Kidney (tissue), 14 donors: ENCODE results near the gene HOXD12. TPM values are rescaled to one million over a fixed set of nuclear protein-coding genes. Genes with fewer than 3 reads are reported as not detected.

Source experiments
- DNase-seq, 5 donors: peaks; one replicate each; pipeline ENCODE4 v3.0.0-alpha.2; 2013 to 2020
- FAIRE-seq: peaks from 2 replicates; lab custom pipeline; 2012; peaks lifted over from hg19 to GRCh38; lab: Jason Lieb, UNC
- H3K27ac ChIP-seq, 2 donors: one replicate each; pipeline ENCODE4 v1.7.0; 2013; ENCODE audit warnings: low read depth in 2 of 2, low read length in 2 of 2, inconsistent platforms in 1 of 2
- H3K27me3 ChIP-seq: one replicate; pipeline ENCODE4 v1.7.1; 2013; ENCODE audit warnings: low read length, inconsistent platforms; ENCODE audit not compliant: control insufficient read depth, insufficient read depth
- H3K36me3 ChIP-seq, 3 donors: one replicate each; pipeline versions ENCODE4 v1.7.0 to v1.7.1; 2013; ENCODE audit warnings: low read length in 3 of 3, control low read depth in 1 of 3, inconsistent platforms in 1 of 3; ENCODE audit not compliant: insufficient read depth in 3 of 3, control insufficient read depth in 2 of 3
- H3K4me1 ChIP-seq, 3 donors: one replicate each; pipeline versions ENCODE4 v1.7.0 to v1.7.1; 2013; ENCODE audit warnings: low read length in 3 of 3, inconsistent platforms in 1 of 3, low read depth in 1 of 3; ENCODE audit not compliant: control insufficient read depth in 2 of 3, insufficient read depth in 2 of 3
- H3K4me3 ChIP-seq, 3 donors: one replicate each; pipeline versions ENCODE4 v1.7.0 to v1.8.1; 2013; ENCODE audit warnings: low read length in 3 of 3, control low read depth in 1 of 3, inconsistent platforms in 1 of 3
- H3K9ac ChIP-seq, 3 donors: one replicate each; pipeline versions ENCODE4 v1.7.0 to v1.7.1; 2013; ENCODE audit warnings: low read length in 3 of 3, control low read depth in 1 of 3, inconsistent platforms in 1 of 3
- H3K9me3 ChIP-seq, 3 donors: one replicate each; pipeline versions ENCODE4 v1.7.0 to v1.7.1; 2013; ENCODE audit warnings: low read length in 3 of 3, control low read depth in 1 of 3, inconsistent platforms in 1 of 3; ENCODE audit not compliant: control insufficient read depth in 2 of 3, insufficient read depth in 1 of 3
- CTCF ChIP-seq: IDR thresholded peaks from 3 replicates; pipeline ENCODE4 v1.5.1; 2012; ENCODE audit warnings: mild to moderate bottlenecking, moderate library complexity, borderline replicate concordance; ENCODE audit not compliant: insufficient read depth; ENCODE audit errors: extremely low read depth
- intact Hi-C: fragments of 100-400 bp; cut with DNase I; formaldehyde crosslinking; loops from one replicate; pipeline ENCODE4 v1.11.1; 2022
- polyA plus RNA-seq: library from polyadenylated mRNA; stranded (reverse); fragments of 350-450 nt; fragmentation: Illumina TruSeq; extraction: RNeasy Lipid Tissue Mini Kit (QIAGEN cat#74804); gene quantifications from one replicate; pipeline ENCODE4 v1.2.3, GENCODE V29; 2014; ENCODE audit warnings: low read depth, low replicate concordance; ENCODE audit not compliant: insufficient read depth
- total RNA-seq: library from RNA; stranded (reverse); fragmentation: NEBNext Ultra II Directional; extraction: Animal tissue kit (Norgen Biotek cat#: 25700); gene quantifications from one replicate; pipeline ENCODE4 v1.2.1, GENCODE V29; 2021
- donor health status: control.
- donor health status: control.
- donor health status: control.
- donor health status: control.
- donor health status: control.
- donor health status: DM: yes; HTN: yes; CAD: no.
- donor health status: Normal renal cell carcinoma (clear cell type).

HOXD12 gene
- total and polyA plus RNA-seq, 2 donors from 2014 or later, result not detected

- Histone ChIP-seq H3K9me3 (no peaks in the 10 kb centered on the region), H3K4me3 (peak overlapping the region; percentile 11 to 72 (median 49)), H3K27me3 (no peaks in the 10 kb centered on the region), H3K36me3 (peaks cover 0 to 5% (median 0%) of the 10 kb centered on the region in 3 donors), H3K4me1 (peaks cover 6 to 12% (median 10%) of the 10 kb centered on the region in 3 donors), H3K27ac (peak overlapping the region; percentile 91 to 95), H3K9ac (peak overlapping the region in 2 of 3 donors; percentile 36 to 59)
- intact Hi-C loops, result loop anchor here (10.0 kb wide), 2 partner anchors 523 to 1033 kb away; no protein-coding TSS in a partner anchor
- no peak for TF ChIP-seq CTCF
- peak in 1 of 5 donors; percentile 92 for DNase-seq
- no peak for FAIRE-seq
Measured at GRCh38 chr2:176122052-176122682, 22.6 kb downstream of the HOXD12 start.

GRCh38 chr2:176122683-176123410, 23.3 kb downstream of the HOXD12 start, which contains the start of gene HOXD9:
HOXD9 (plus strand) TSS chr2:176122719; CDS start chr2:176122769, 50 bp downstream.
- Histone ChIP-seq H3K9ac (peak within 1 kb of the TSS; percentile 59 to 73 (median 63)), H3K27me3 (no peaks in the 10 kb centered on the region), H3K36me3 (peaks cover 0 to 5% (median 0%) of the 10 kb centered on the region in 3 donors), H3K27ac (peak within 1 kb of the TSS; percentile 91 to 95), H3K9me3 (no peaks in the 10 kb centered on the region), H3K4me3 (peak within 1 kb of the TSS; percentile 72 to 80 (median 75)), H3K4me1 (peaks cover 6 to 12% (median 10%) of the 10 kb centered on the region in 3 donors)
- TF ChIP-seq CTCF, result no peak
- intact Hi-C loops, result loop anchor here (10.0 kb wide), 2 partner anchors 522 to 1032 kb away; no protein-coding TSS in a partner anchor
- DNase-seq (peak in 3 of 5 donors; percentile 83 to 95 (median 90)), FAIRE-seq (no peak)

- FAIRE-seq (no peak), DNase-seq (peak; percentile 63 to 94 (median 85))
- intact Hi-C loops, result loop anchor here (10.0 kb wide), 2 partner anchors 521 to 1031 kb away; no protein-coding TSS in a partner anchor
- H3K9me3 ChIP-seq, result no peaks in the 10 kb centered on the region
- H3K36me3 ChIP-seq, result peaks cover 0 to 5% (median 0%) of the 10 kb centered on the region in 3 donors
- H3K9ac ChIP-seq, result peak overlapping the region; percentile 57 to 73 (median 59)
- peak overlapping the region; percentile 72 to 80 (median 75) for H3K4me3 ChIP-seq
- peaks cover 6 to 12% (median 12%) of the 10 kb centered on the region in 3 donors for H3K4me1 ChIP-seq
- no peak for TF ChIP-seq CTCF
- no peaks in the 10 kb centered on the region for H3K27me3 ChIP-seq
- H3K27ac ChIP-seq, result peak overlapping the region; percentile 91 to 95
Measured at GRCh38 chr2:176123411-176124109, 24.0 kb downstream of the HOXD12 start.
